Activated naive CD4-positive, alpha-beta T cell (primary cell): Measurements from ENCODE around the gene TARM1.

ENCODE experiments used
- DNase-seq, 4 experiments: peaks; one replicate each; lab custom pipeline; 2025; lab: John Stamatoyannopoulos, UW

TARM1 gene

DNA sequence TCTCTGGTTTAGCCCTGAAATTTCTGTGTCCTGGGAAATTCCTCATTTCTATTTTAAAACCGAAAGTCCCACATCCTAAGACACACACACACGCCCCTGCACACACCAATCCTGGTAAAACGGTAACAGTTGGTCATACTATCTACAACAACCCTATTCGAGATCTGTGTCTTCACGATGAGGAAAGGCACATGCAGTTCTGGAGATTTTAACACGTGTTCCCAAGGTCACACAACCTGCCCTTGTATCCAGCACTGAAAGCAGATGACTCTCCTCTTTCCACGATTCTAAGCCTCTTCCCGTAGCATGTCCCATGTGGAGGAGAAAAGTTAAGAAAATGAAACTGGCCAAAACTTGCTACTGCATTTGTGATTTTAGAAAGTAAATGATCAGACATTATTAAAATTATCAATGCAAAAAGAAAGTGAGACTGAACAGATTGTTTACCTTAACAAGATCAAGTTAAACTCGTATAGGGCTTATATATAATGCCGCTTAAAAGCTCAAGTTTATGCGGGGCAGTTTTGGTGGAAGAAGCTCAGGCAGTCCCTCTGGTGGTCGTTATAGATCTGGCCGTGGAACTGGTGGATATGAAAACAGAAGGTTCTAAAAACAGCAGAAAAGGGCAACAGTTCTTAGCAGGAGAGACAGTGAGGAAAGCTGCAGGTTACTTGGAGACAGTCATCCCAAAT, 50.1 kb downstream of the TARM1 start:
- DNase-seq = no peak

DNA sequence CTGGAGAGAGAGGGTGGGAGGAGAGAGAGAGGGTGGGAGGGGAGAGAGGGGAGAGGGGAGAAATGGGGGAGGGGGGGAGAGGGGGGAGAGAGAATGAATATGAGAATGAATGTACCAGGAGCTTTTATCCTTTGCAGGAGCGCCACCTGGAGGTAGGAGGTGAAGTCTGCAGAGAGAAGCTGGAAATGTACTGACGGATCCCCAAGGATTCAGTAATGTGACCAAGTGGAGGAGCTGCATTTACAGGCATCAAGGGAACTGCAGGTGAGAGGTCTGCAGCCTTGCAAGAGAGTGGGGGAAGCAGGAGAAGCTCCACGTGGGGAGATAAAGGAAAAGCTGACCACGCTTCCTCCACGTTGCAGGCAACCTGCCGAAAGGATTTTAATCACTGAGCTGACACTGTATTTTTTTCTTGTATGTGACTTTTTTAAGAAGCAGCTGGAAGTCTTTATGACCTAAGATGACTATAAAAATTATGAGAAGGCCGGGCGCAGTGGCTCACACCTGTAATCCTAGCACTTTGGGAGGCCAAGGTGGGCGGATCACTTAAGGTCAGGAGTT, 51.2 kb downstream of the TARM1 start:
- DNase-seq = peak in 3 of 4 experiments; percentile 12 to 28 (median 20)

DNA sequence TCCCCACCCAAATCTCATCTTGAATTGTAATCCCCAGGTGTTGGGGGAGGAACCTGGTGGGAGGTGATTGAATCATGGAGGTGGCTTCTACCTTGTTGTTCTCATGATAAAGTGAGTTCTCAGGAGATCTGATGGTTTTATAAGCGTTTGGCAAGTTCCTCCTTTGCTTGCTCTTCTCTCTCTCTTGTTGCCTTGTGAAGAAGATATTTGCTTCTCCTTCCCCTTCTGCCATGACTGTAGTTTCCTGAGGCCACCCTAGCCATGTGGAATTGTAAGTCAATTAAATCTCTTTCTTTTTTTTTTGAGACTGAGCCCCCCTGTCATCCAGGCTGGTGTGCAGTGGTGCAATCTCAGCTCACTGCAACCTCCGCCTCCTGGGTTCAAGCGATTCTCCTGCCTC, 51.9 kb downstream of the TARM1 start:
- no peak for DNase-seq

DNA sequence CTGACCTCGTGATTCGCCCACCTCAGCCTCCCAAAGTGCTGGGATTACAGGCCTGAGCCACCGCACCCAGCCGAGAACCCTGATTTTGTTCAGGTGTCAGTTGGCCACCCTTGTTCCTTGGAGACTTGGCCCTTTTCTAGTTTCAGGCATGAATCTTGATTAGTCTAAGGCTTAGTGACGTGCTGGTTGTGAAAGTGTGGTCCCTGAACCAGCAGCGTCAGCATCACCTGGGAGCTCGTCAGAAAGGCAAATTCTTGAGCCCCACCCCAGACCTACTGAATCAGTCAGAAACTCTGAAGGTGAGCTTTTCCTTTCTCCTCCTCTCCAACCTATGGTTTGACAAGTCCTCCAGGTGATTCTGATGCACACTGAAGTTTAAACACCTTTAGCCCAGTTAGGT, 54.5 kb downstream of the TARM1 start:
- no peak for DNase-seq

DNA sequence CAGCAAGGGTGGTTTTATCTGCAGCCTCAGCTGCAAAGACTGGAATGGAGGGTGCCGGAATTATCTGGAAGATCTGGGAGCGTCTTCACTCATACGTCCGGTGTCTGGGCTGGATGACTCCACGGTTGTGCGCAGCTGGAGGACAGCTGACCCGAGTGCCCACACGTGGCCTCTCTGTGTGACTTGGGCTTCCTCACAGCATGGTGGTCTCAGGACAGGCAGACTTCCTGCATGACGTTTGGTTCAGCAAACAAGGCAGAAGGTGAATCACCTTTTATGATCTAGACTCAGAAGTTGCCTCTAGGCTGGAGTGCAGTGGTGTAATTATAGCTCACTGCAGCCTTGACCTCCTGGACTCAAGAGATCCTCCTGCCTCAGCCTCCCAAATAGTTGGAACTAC, 56.5 kb downstream of the TARM1 start:
- DNase-seq = no peak

DNA sequence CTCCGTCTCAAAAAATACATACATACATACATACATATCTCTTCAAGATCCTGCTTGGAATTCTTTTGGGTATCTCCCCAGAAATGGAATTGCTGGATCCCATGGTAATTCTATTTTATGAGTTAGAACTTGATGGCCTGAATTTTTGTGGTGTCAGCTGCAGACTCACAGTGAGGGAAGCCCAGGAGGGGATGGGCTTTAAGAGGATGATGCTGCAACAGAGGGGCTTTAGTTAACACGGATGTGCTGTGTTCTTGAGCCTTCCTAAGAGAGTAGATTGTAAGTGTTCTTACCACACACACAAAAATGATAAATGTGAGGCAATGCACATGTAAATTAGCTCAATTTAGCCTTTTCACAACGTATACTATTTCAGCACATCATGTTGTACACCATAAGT, 58.0 kb downstream of the TARM1 start:
- DNase-seq = no peak

DNA sequence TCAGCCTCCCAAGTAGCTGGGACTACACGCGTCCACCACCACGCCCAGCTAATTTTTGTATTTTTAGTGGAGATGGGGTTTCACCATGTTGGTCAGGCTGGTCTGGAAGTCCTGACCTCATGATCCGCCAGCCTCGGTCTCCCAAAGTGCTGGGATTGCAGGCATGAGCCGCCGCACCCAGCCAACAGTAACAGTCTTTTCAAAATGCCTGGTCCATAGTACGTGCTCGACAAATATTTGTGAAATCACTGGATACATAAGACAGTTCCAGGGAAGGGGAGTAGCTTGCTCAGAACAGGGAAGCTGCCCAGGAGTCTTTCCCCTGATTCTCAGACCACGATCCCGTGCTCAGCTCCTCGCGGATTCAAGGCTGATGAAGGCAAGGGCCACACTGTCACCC, 59.2 kb downstream of the TARM1 start:
- DNase-seq = no peak

DNA sequence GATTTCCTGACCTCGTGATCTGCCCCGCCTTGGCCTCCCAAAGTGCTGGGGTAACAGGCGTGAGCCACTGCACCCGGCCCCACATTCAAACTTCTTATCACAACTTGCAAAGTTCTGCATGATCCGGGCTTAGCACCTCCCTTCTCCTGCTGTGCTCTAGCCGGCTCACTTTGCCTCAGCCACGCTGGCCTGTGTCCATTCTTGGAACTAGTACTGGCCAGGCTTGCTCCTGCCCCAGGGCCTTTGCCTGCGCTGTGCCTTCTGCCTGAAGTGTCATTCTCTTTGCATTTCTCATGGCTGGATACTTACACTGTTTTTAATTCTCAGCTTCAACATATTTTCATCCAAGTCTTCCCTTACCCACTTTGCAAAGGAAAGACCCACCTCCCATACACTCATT, 59.8 kb downstream of the TARM1 start:
- DNase-seq = no peak
